ENCODE data around the gene OS9. TPM values are rescaled to one million over a fixed set of nuclear protein-coding genes. Genes with fewer than 3 reads are reported as not detected.

The OS9 gene
- total RNA-seq, 2 donors from 2014 or later, result 167 to 213 TPM

- TF ChIP-seq POLR2A (IDR thresholded peaks at IDR 0.05), result no peak
- TF ChIP-seq CTCF (IDR thresholded peaks at IDR 0.05), result no peak
- Histone ChIP-seq H3K36me3 (replicated peaks in 1 of 2; ENCODE audit: insufficient read depth in 1 of 2, low read depth in 2 of 2) (no peaks in the 10 kb centered on the region), H3K4me1 (peaks cover 7% of the 10 kb centered on the region), H3K4me3 (no peak overlapping the region), H3K27me3 (no peaks in the 10 kb centered on the region), H3K27ac (no peak overlapping the region), H3K9me3 (no peaks in the 10 kb centered on the region)
- DNase-seq (no peak), ATAC-seq (no peak)
- intact Hi-C loops (cut with DNase I), result no loop called here
- 36 to 46% methylated on average over 2 of the region's 2 CpGs for WGBS, 2 donors
These were observed 5.0 kb upstream of the OS9 start for GRCh38 chr12:57688931-57689330.

DNA sequence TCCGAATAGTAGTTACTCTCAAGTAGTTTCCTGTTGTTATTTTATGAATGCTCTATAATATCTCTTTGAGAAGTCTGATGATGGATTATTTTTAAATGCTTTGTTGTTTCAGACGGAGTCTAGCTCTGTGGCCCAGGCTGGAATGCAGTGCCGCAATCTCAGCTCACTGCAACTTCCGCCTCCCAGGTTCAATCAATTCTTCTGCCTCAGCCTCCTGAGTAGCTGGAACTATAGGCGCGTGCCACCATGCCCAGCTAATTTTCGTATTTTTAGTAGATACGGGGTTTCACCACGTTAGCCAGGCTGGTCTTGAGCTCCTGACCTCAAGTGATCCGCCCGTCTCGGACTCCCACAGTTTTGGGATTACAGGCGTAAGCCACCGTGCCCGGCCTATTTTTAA is 1.4 kb upstream of the OS9 start:
- DNase-seq (no peak), ATAC-seq (no peak)
- Histone ChIP-seq H3K4me1 (peaks cover 15% of the 10 kb centered on the region), H3K36me3 (replicated peaks in 1 of 2; ENCODE audit: insufficient read depth in 1 of 2, low read depth in 2 of 2) (peaks cover 0 to 12% of the 10 kb centered on the region in 2 donors), H3K9me3 (no peaks in the 10 kb centered on the region), H3K27ac (no peak overlapping the region), H3K4me3 (no peak overlapping the region), H3K27me3 (no peaks in the 10 kb centered on the region)
- 93% methylated on average over 15 of the region's 15 CpGs for WGBS, 2 donors
- no peak for TF ChIP-seq POLR2A (IDR thresholded peaks at IDR 0.05)
- TF ChIP-seq CTCF (IDR thresholded peaks at IDR 0.05), result no peak
- intact Hi-C loops (cut with DNase I), result no loop called here

- Histone ChIP-seq H3K4me1 (peaks cover 15% of the 10 kb centered on the region), H3K27ac (peak overlapping the region in 2 of 4 donors; percentile 18 to 34), H3K9me3 (no peaks in the 10 kb centered on the region), H3K4me3 (no peak overlapping the region), H3K36me3 (replicated peaks in 1 of 2; ENCODE audit: insufficient read depth in 1 of 2, low read depth in 2 of 2) (peaks cover 0 to 12% of the 10 kb centered on the region in 2 donors), H3K27me3 (no peaks in the 10 kb centered on the region)
- WGBS, 2 donors, result 32 to 40% methylated on average over 7 to 10 of the region's 10 CpGs
- peak in 2 of 4 donors; percentile 8 to 26 for DNase-seq
- ATAC-seq, result peak; percentile 1
- intact Hi-C loops (cut with DNase I), result no loop called here
- TF ChIP-seq CTCF (IDR thresholded peaks at IDR 0.05) (no peak), POLR2A (IDR thresholded peaks at IDR 0.05) (no peak)
These were observed 644 bp upstream of the OS9 start for GRCh38 chr12:57693317-57693658.

- ATAC-seq (no peak), DNase-seq (peak in 2 of 4 donors; percentile 10 to 38)
- H3K4me1 ChIP-seq, result peaks cover 15% of the 10 kb centered on the region
- no peaks in the 10 kb centered on the region for H3K27me3 ChIP-seq
- H3K27ac ChIP-seq, result peak overlapping the region in 3 of 4 donors; percentile 32 to 78 (median 75)
- intact Hi-C loops (cut with DNase I), result no loop called here
- peaks cover 0 to 12% of the 10 kb centered on the region in 2 donors for H3K36me3 ChIP-seq (replicated peaks in 1 of 2; ENCODE audit: insufficient read depth in 1 of 2, low read depth in 2 of 2)
- H3K9me3 ChIP-seq, result no peaks in the 10 kb centered on the region
- peak overlapping the region; percentile 56 to 64 for H3K4me3 ChIP-seq
- WGBS, 2 donors, result 0 to 1% methylated on average over 12 to 15 of the region's 15 CpGs
- TF ChIP-seq CTCF (IDR thresholded peaks at IDR 0.05) (no peak), POLR2A (IDR thresholded peaks at IDR 0.05) (no peak)
These were observed 607 bp downstream of the OS9 start for GRCh38 chr12:57694459-57695019.

DNA sequence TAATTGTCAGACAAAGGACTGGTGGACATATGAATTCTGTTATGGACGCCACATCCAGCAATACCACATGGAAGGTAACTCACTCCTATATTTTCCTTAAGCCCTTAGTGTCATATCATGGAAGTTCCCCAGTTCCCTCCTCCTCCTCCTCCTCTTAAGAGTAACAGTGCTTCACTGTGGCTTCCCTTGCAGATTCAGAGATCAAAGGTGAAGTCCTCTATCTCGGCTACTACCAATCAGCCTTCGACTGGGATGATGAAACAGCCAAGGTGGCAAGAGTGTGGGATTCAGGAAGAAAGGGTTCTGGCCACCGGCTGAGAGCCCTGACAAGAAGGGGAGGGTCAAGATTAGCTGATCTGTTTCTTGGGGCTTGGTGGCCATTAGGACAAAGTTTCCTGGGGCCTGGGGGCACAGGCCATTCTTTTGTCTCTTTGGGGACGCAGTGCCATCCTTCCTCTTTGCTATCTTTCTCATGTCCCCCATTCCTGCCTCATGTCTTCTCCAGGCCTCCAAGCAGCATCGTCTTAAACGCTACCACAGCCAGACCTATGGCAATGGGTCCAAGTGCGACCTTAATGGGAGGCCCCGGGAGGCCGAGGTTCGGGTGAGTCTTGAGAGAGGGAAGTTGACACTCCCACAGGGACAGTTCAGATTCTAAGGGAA is 2.0 kb downstream of the OS9 start:
- H3K4me1 ChIP-seq, result peaks cover 15% of the 10 kb centered on the region
- H3K27me3 ChIP-seq, result no peaks in the 10 kb centered on the region
- peaks cover 0 to 12% of the 10 kb centered on the region in 2 donors for H3K36me3 ChIP-seq (replicated peaks in 1 of 2; ENCODE audit: insufficient read depth in 1 of 2, low read depth in 2 of 2)
- no peak overlapping the region for H3K27ac ChIP-seq
- no peak overlapping the region for H3K4me3 ChIP-seq
- intact Hi-C loops (cut with DNase I), result no loop called here
- no peaks in the 10 kb centered on the region for H3K9me3 ChIP-seq
- DNase-seq (no peak), ATAC-seq (no peak)
- TF ChIP-seq POLR2A (IDR thresholded peaks at IDR 0.05), result no peak
- TF ChIP-seq CTCF (IDR thresholded peaks at IDR 0.05), result no peak
- 87 to 89% methylated on average over 11 of the region's 11 CpGs for WGBS, 2 donors

Measured in body of pancreas (tissue), 4 donors.